ENCODE measurements around the gene DAZAP1. TPM values are rescaled to one million over a fixed set of nuclear protein-coding genes. Genes with fewer than 3 reads are reported as not detected.
"Not testable (repeated sequence)": the region's sequence is repeated elsewhere in the genome, so short reads cannot be mapped to it uniquely, and the experiment has no call there.

The DAZAP1 gene
- total RNA-seq, 2 experiments from 2014 or later: 194 to 218 TPM

- Mint-ChIP-seq H3K9me3 (no peaks in the 10 kb centered on the region), H3K27ac (no peak overlapping the region), H3K27me3 (peaks cover 7% of the 10 kb centered on the region), H3K36me3 (ENCODE audit: low read depth) (peaks cover 7% of the 10 kb centered on the region), H3K4me1 (peaks cover 19% of the 10 kb centered on the region), H3K4me3 (no peak overlapping the region)
- ChIA-PET POLR2A (interaction anchor here (0.8 to 1.4 kb wide), 4 partner anchors 17 to 113 kb away, joined by 3 to 5 read pairs (median 4); no protein-coding TSS in a partner anchor), CTCF (interaction anchor here (2.5 kb wide), 1 partner anchor 28 kb away, joined by 10 read pairs; no protein-coding TSS in a partner anchor)
- no peak for DNase-seq
Observed at GRCh38 chr19:1472231-1473084, 65.1 kb downstream of the DAZAP1 start.

- Mint-ChIP-seq H3K27ac (no peak overlapping the region), H3K36me3 (ENCODE audit: low read depth) (peaks cover 8% of the 10 kb centered on the region), H3K4me3 (no peak overlapping the region), H3K27me3 (peaks cover 7% of the 10 kb centered on the region), H3K4me1 (peaks cover 25% of the 10 kb centered on the region), H3K9me3 (no peaks in the 10 kb centered on the region)
- no peak for DNase-seq
- CTCF ChIA-PET: interaction anchor here (0.9 to 2.5 kb wide), 2 partner anchors 29 to 320 kb away, joined by 4 to 10 read pairs; no protein-coding TSS in a partner anchor
- POLR2A ChIA-PET: interaction anchor here (0.8 to 1.4 kb wide), 2 partner anchors 18 to 28 kb away, joined by 3 to 5 read pairs; partner anchors contain the start of gene REEP6
Observed at GRCh38 chr19:1473085-1473851, 65.9 kb downstream of the DAZAP1 start.

- Mint-ChIP-seq H3K27ac (no peak overlapping the region), H3K36me3 (ENCODE audit: low read depth) (peaks cover 11% of the 10 kb centered on the region), H3K4me1 (peaks cover 29% of the 10 kb centered on the region), H3K9me3 (no peaks in the 10 kb centered on the region), H3K4me3 (no peak overlapping the region), H3K27me3 (peaks cover 6% of the 10 kb centered on the region)
- no peak for DNase-seq
- CTCF ChIA-PET: interaction anchor here (0.7 to 0.9 kb wide), 2 partner anchors 8 to 319 kb away, joined by 3 to 4 read pairs; no protein-coding TSS in a partner anchor
- POLR2A ChIA-PET: interaction anchor here (0.8 kb wide), 2 partner anchors 17 to 205 kb away, joined by 3 to 4 read pairs; partner anchors contain the start of genes CIRBP and REEP6
Observed at GRCh38 chr19:1474011-1474764, 66.8 kb downstream of the DAZAP1 start.

- Mint-ChIP-seq H3K9me3 (no peaks in the 10 kb centered on the region), H3K27me3 (peaks cover 6% of the 10 kb centered on the region), H3K4me3 (no peak overlapping the region), H3K27ac (no peak overlapping the region), H3K36me3 (ENCODE audit: low read depth) (peaks cover 11% of the 10 kb centered on the region), H3K4me1 (peaks cover 34% of the 10 kb centered on the region)
- ChIA-PET POLR2A (interaction anchor here (0.8 kb wide), 1 partner anchor 206 kb away, joined by 4 read pairs; the partner anchor contains the start of gene CIRBP), CTCF (interaction anchor here (0.7 kb wide), 1 partner anchor 9 kb away, joined by 3 read pairs; no protein-coding TSS in a partner anchor)
- no peak for DNase-seq
Observed at GRCh38 chr19:1474765-1475351, 67.5 kb downstream of the DAZAP1 start.

- DNase-seq: no peak
- Mint-ChIP-seq H3K27ac (no peak overlapping the region), H3K36me3 (ENCODE audit: low read depth) (peaks cover 11% of the 10 kb centered on the region), H3K4me3 (no peak overlapping the region), H3K9me3 (no peaks in the 10 kb centered on the region), H3K27me3 (peaks cover 3% of the 10 kb centered on the region), H3K4me1 (peaks cover 30% of the 10 kb centered on the region)
- POLR2A ChIA-PET: no interaction called here
- CTCF ChIA-PET: no interaction called here
Observed at GRCh38 chr19:1475751-1476437, 68.5 kb downstream of the DAZAP1 start.

GRCh38 chr19:1477056-1477455, 69.7 kb downstream of the DAZAP1 start:
- POLR2A ChIA-PET: interaction anchor here (2.1 kb wide), 1 partner anchor 8 kb away, joined by 6 read pairs; no protein-coding TSS in a partner anchor

GRCh38 chr19:1478934-1479707, 71.7 kb downstream of the DAZAP1 start, which contains the start of gene C19orf25:
Gene C19orf25, minus strand, starts transcription at chr19:1479215. Its CDS starts 312 bp downstream, at chr19:1478903.
- Mint-ChIP-seq H3K4me3 (peak within 1 kb of the TSS; percentile 100), H3K4me1 (peaks cover 20% of the 10 kb centered on the region), H3K36me3 (ENCODE audit: low read depth) (peaks cover 11% of the 10 kb centered on the region), H3K27ac (peak within 1 kb of the TSS; percentile 87), H3K9me3 (no peaks in the 10 kb centered on the region), H3K27me3 (no peaks in the 10 kb centered on the region)
- CTCF ChIA-PET: no interaction called here
- peak; percentile 95 for DNase-seq
- POLR2A ChIA-PET: interaction anchor here (2.1 kb wide), 1 partner anchor 10 kb away, joined by 6 read pairs; no protein-coding TSS in a partner anchor

More at GRCh38 chr19:1477056-1477455, 69.7 kb downstream of the DAZAP1 start:
- Mint-ChIP-seq H3K36me3 (ENCODE audit: low read depth) (peaks cover 11% of the 10 kb centered on the region), H3K27ac (peak overlapping the region; percentile 21), H3K4me1 (peaks cover 23% of the 10 kb centered on the region), H3K4me3 (peak overlapping the region; percentile 49)
- not testable (repeated sequence) for H3K27me3 Mint-ChIP-seq, H3K9me3 Mint-ChIP-seq, DNase-seq
- CTCF ChIA-PET: interaction anchor here (0.5 to 1.1 kb wide), 2 partner anchors 14 to 459 kb away, joined by 3 read pairs; partner anchors contain the start of gene REEP6

GRCh38 chr19:1481224-1481892, 74.0 kb downstream of the DAZAP1 start:
- Mint-ChIP-seq H3K4me1 (peaks cover 20% of the 10 kb centered on the region), H3K27ac (no peak overlapping the region), H3K4me3 (no peak overlapping the region), H3K36me3 (ENCODE audit: low read depth) (peaks cover 8% of the 10 kb centered on the region), H3K27me3 (no peaks in the 10 kb centered on the region), H3K9me3 (no peaks in the 10 kb centered on the region)
- CTCF ChIA-PET: no interaction called here
- POLR2A ChIA-PET: no interaction called here
- DNase-seq: no peak

- no peak overlapping the region for H3K4me3 Mint-ChIP-seq
- H3K9me3 Mint-ChIP-seq: no peaks in the 10 kb centered on the region
- peaks cover 8% of the 10 kb centered on the region for H3K36me3 Mint-ChIP-seq (ENCODE audit: low read depth)
- ChIA-PET POLR2A (no interaction called here), CTCF (no interaction called here)
- DNase-seq: no peak
- H3K4me1 Mint-ChIP-seq: peaks cover 20% of the 10 kb centered on the region
- H3K27me3 Mint-ChIP-seq: no peaks in the 10 kb centered on the region
- H3K27ac Mint-ChIP-seq: no peak overlapping the region
Observed at GRCh38 chr19:1481893-1482360, 74.5 kb downstream of the DAZAP1 start.

GRCh38 chr19:1482361-1483130, 75.2 kb downstream of the DAZAP1 start:
- H3K27me3 Mint-ChIP-seq: no peaks in the 10 kb centered on the region
- H3K36me3 Mint-ChIP-seq (ENCODE audit: low read depth): peaks cover 3% of the 10 kb centered on the region
- no peaks in the 10 kb centered on the region for H3K9me3 Mint-ChIP-seq
- DNase-seq: no peak
- CTCF ChIA-PET: no interaction called here
- no peak overlapping the region for H3K4me3 Mint-ChIP-seq
- POLR2A ChIA-PET: no interaction called here
- H3K4me1 Mint-ChIP-seq: peaks cover 14% of the 10 kb centered on the region
- no peak overlapping the region for H3K27ac Mint-ChIP-seq

Measured in activated CD4-positive, alpha-beta memory T cell treated with anti-CD3 and anti-CD28 coated beads, Interleukin-2, amount 10 ng/mL, durations not matched to agents 7 days and 5 days (primary cell).